HG02588 (cell line): ENCODE results near the gene QRICH1.

Source experiments
- ATAC-seq: cut with Tn5 transposase; IDR thresholded peaks from one replicate; pipeline ENCODE4 v1.9.1; 2021; ENCODE audit warnings: mild to moderate bottlenecking, moderate library complexity; ENCODE audit not compliant: unreplicated experiment

The QRICH1 gene, protein sequence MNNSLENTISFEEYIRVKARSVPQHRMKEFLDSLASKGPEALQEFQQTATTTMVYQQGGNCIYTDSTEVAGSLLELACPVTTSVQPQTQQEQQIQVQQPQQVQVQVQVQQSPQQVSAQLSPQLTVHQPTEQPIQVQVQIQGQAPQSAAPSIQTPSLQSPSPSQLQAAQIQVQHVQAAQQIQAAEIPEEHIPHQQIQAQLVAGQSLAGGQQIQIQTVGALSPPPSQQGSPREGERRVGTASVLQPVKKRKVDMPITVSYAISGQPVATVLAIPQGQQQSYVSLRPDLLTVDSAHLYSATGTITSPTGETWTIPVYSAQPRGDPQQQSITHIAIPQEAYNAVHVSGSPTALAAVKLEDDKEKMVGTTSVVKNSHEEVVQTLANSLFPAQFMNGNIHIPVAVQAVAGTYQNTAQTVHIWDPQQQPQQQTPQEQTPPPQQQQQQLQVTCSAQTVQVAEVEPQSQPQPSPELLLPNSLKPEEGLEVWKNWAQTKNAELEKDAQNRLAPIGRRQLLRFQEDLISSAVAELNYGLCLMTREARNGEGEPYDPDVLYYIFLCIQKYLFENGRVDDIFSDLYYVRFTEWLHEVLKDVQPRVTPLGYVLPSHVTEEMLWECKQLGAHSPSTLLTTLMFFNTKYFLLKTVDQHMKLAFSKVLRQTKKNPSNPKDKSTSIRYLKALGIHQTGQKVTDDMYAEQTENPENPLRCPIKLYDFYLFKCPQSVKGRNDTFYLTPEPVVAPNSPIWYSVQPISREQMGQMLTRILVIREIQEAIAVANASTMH

DNA sequence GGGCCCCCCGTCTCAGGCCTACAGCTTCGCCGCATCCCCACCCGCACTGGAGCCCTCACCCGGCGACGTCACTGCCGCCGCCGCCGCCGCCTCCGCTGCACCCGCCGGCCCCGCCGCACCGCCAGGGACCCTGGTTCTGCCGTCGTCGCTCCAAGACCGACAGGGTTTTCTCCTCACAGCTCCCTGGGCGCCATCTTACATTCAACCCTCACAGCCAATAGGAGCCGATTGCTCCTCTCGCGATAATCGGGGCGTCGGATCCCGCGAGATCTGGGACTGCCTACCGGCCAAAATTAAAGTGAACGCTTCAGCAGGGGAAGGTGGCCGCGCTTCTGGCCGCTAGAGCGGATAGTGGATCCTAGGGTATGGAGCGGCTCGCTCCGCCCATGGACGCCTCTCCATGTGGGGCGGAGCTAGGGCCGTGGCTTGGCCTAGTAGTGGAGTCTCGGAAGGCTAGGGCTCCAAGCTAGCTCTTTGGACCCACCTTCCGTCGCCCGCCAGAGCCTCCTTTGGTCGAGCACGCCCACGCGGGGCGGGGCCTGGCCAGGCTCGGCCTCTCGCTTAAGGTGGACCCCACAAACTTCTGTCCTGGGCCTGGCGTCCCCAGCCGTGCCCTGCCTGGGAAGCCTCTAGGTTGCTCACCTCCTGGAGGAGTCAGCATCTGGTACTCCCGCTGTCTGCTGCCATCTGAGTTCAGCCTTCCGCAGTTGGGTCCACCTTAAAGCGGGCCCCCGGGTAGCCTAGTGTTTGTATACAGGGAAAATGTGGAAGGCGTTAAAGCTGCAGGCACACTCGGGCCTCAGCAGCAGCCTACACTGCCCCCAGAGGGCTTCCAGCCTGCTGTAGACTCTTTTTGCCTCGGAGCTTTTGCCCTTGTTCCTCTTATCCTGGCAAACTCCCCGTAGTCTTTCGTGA is at the start of gene QRICH1:
QRICH1 (minus strand) TSS at position 219 of the 915 bp plus-strand sequence. CDS start 17,054 bp downstream, outside the sequence.
- ATAC-seq = peak; percentile 68

DNA sequence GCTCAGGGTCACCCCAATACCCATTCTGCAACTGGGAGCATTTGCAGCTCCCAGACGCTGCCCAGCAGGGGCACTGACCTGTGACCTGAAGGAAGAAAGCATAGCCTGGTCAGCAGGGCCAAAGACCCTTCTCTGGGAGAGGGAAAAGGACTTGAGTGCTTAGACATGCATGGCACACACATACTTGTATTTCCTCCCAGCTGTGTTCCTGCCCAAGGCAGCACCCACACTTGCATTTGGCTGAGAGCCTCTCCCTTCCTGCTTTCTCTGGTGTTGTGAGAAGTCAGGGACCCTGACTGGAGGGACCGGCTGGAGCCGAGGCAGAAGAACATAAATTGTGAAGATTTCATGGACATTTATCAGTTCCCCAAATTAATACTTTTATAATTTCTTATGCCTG is 46.2 kb upstream of the QRICH1 start:
- ATAC-seq = no peak

DNA sequence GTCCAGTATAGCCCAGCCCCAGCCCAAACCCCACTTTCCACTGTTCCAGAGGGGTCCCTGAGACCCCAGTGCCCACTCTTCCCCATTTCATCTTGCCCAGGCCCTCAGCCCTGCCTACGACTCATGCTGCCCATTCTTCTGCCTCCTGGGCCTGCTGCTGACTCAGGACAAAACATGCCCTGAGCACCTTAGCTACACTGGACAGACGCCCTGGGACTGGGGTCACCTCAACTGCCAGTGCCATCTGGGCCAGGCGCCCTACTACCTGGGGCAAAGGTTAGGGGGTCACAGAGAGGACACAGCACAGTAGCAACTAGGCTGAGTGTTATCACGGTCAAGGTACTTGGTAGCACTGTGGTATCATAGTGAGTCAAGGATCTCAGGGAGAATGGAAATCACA is 41.6 kb upstream of the QRICH1 start:
- no peak for ATAC-seq

DNA sequence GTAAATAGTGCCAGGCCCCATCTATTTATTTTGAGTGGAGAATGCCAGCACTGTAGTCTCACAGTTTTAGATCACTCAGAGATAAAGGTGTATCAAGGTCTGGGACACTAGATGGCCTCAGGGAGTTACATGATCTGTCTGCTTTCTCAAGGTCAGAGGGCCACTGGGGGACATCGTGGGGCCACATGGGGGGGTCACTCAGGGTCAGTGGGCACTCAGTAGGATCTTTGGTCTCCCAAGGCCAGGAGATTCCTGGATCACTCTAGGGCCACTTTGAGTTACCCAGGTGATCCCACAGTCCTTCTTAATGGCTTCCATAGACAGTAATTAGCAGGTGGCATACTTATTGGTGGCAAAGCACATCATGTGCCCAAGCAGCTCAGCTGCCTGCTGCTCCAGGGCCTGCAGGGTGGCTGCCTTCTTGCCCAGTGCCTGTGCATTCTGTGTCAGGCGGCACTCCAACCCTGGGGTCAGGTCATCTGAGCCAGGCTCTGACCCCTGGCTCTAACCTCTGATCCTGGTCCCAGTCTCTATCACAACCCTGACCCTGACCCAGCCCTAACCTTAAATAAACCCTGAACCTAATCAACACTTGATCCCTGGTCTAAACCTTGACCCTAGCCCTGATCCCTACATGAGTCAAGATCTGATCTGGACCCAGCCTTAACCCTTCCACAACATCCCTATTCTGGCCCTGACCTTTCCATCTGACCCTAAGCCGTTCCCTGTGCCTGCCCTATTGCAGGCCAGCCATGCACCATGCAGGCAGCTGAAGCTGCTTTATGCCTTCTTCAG is 40.8 kb upstream of the QRICH1 start:
- ATAC-seq = no peak

DNA sequence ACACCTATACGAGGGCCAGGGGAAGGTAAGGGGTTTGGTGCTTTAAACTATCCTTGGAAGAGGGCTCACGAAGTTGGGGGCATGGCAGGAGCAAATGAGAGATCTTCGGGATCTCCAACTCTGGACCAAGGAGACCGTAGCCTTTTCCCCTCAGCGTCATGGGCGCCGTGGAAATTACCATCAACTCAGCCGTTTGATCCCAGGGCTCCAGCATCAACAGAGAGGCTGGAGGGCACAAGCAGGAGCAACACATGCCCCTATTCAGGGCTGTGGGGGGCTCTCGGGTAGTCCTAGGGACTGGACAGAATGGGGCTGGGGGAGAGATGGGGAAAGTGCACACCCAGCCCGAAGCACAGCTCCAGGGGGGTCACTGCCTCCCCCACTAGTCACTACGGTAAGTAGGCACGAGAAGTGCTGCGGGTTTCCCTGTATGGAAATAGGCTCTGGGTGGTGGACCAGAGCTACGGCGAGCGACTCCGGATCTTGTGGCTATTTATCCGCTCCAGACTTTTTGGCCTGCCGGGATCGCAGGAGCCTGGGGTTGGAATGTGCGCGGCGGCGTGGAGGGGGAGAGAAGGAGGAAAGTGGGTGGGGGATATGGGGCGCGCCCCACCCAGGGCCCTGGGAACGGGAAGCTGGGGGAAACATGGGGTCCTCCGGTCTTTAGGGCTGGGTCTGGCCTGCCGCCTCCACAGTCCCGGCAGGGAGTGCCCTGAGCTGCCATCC is 39.5 kb upstream of the QRICH1 start:
- ATAC-seq = no peak

DNA sequence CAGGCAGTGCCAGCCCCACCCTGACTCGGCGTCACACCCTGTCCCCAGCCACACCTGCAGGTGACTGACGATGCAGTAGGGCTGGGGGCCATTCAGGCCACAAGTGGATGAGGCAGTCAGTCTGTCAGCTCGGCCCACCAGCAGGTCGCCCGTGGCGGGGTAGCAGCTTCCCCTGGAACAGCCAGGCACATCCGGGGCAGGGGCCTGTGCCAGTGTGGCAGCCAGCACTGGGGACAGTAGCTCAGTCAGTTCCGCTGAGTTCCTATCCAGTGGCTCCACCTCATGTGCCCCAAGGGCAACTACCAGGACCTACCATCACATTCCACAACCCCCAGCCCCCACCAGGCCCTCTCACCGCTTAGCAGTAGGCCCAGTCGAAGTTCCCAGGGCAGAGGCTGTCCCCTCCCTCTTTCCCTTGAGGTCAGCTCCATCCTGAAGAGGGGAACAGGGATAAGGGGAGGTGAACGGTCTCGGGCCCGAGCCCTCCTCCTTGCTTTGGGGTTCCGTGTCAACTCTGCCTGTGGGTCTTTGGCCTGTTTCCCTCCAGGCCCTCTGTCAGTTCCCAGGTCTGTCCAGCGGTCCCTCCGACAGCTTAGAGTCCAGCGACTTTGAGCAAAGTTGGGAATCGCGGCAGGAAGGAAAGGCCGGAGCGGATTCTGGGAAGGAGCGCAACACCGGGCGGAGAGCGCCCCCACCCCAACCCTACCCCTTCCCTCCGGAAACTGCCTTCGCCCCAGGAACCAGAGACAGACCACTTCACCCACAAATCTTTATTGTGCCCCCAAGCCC is 38.8 kb upstream of the QRICH1 start, which contains the start of gene LAMB2:
LAMB2 (minus strand) TSS at position 614 of the 789 bp plus-strand sequence; CDS start at position 431, 183 bp downstream.
- no peak for ATAC-seq

DNA sequence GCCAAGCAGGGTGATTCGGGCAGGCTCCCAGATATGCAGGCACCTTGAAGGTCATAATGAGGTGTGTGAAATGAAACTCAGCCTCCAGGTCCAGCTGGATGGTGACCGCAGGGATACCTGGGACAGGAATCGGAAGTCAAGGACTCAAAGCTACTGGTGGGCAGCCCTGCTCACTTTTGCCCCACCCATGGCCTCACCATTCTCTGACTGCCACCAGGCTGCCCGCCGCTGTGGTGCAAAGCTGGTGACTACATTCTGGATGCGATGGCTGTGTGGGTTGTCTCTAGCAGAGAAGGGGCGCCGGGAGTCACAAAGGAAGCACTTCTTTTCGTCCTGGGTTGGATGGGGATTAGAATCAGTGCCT is 38.2 kb upstream of the QRICH1 start:
- ATAC-seq = no peak

DNA sequence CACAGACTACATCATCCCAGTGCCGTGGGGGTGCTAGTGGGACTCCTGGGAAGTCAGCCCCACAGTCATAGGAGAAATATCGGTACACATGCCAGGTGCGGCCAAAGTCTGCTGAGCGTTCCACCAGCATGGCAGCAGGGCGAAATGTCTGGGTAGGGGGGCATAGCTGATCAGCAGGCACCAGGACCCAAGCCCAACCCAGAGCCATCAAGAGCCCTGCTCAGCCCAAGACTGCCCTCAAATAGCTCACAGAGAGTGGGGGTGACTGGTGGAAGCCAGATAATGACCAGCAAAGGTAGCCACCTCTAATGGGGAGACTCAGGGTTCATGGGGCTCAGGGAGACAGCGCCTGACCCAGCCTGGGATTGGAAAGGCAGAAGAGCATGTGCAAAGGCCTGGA is 37.7 kb upstream of the QRICH1 start:
- ATAC-seq = no peak

DNA sequence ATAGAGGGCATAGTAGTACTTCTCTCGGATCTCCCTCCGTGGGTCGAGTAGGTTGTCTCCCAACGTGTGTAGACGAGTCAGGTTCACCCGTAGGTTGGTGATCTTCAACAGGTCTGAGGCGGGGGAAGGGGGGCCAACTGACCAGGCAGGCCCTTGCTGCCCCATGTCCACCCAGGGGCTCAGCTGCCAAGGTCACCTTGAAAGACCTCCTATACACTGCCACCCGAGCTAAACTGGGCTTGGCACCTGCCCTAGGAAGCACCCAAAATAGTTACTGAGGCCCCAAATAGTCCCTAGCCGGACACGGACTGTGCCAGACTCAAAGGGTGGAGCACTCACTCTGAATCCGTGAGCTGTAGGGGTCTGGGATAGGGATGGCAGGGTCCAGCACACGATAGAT is 37.2 kb upstream of the QRICH1 start:
- ATAC-seq = no peak

DNA sequence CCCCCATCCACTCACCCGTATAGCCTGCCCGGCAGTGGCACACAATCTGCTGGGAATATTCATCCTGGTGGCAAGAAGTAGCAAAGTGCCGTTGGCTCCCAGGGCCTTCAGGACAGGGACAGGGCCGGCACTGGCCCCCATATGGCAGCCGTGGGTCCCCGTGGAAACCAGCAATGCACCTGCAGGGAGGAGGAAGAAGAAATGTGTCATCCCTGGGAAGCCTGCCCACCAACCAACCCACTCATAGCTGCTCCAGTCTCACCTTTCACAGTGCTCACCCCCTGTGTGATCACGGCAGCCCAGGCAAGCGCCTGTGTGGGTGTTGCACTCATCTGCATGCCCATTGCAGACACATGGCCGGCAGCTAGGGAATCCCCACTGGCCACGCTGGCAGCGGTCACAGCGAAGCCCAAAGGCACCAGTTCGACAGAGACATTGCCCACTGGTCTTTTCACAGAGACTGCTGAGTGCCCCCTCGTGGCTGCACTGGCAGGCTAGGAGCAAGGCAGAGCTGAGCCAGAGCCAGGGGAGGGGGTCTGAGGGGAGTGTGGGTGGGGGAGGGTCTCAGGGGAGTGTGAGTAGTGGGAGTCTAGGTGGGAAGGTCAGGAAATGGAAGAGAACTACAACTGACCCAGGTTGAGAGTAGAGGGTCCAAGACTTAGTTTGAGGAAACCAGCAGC is 31.3 kb upstream of the QRICH1 start:
- no peak for ATAC-seq

DNA sequence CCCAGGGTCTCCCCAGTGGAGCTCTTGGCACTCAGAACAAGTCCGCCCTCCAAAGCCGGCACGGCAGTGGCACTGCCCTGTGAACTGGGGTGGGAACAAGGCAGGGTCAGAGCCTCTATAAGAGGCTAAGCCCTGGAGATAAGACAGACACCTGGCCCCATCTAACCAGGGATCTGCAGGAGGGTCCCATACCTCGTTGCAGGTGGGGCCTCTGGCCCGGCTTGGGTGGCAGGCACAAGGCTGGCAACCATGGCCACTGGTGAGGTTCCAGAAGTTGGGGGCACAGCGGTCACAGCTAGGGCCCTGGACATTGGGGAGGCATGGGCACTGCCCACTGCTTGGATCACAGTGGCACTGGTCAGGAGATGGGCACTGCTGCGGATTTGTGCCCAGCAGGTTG is 30.3 kb upstream of the QRICH1 start:
- no peak for ATAC-seq

DNA sequence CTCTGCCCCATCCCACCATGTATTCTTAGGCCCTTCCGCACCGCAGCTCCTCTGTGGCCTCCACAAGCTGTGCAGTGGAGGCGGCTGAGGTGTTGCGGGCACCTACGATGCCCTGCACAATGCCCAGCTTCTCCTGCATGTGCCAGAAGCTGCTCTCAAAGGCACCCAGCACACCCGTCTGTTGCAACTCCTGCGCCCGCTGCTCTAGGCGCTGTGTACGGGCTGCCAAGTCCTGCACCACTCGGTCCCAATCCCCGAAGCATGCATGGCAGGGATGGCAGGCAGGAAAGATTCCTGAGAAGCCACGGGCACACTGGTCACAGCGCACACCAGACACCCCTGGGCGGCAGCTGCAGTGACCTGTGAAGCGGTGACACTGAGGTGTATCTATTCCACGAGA is 29.8 kb upstream of the QRICH1 start:
- no peak for ATAC-seq

DNA sequence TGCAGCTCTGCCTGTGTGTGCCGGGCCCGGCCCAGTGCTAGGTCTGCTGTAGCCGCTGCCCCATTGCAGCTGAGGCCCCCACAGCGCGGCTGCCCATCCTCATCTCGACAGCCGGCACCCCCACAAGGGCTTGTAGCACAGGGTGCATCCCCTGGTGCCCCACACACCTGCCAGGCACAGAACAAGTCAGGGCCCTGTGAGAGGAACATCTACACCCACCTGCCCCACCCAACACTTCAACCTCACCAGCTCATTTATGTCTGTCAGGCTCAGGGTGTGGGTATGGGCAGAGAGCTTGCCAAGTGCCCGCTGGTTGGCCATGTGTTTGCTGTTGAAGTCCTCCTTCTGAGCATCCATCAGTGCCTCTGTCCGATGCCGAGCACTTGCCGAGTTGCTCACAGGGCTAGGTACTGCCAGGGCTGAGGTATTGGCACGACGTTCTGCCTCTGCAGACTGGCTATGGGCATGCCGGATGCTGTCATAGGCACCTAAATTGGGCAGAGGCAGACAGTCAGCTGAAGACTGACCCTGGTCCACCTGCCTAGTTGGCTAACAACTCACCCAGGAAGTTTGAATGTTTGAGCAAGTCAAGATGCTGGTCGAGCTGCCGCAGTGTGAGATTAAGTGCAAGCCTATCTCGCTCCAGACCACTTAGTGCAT is 29.1 kb upstream of the QRICH1 start:
- no peak for ATAC-seq

DNA sequence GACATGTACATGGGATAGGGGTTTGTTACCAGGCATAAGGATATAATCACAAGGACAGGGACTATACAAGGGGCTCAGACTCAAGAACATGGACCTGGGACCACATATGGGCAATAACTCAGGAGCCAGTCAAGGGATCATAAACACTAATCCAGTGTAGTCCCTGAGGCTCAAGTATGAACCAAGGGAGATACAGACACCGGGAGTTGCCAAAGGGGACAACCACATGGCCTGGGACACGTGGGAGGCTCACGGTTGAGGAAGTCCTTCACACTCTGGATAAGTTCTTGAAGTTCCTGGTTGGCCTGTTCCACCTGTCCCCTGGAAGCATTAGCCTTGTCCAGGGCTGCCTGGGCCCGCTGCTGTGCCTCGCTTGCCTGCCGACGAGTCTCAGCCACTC is 28.6 kb upstream of the QRICH1 start:
- ATAC-seq = no peak

DNA sequence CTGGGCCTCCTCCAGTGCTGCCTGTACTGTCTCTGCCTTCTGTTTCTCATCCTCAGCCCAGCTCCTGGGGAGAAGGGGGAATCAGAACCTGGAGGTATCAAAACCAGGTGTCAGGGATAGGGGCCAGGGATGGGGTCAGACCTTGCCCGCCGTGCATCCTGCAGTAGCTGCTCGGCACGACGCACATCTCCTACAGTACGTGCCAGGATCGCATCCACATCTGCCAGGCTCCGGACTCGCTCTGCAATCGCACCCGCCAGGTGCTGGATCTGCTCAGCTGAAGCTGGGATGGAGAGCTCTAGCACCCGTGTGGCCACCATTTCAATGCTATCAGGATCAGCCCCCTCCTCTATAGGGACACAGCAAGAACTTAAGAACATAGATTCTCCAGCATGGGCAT is 28.2 kb upstream of the QRICH1 start:
- no peak for ATAC-seq

DNA sequence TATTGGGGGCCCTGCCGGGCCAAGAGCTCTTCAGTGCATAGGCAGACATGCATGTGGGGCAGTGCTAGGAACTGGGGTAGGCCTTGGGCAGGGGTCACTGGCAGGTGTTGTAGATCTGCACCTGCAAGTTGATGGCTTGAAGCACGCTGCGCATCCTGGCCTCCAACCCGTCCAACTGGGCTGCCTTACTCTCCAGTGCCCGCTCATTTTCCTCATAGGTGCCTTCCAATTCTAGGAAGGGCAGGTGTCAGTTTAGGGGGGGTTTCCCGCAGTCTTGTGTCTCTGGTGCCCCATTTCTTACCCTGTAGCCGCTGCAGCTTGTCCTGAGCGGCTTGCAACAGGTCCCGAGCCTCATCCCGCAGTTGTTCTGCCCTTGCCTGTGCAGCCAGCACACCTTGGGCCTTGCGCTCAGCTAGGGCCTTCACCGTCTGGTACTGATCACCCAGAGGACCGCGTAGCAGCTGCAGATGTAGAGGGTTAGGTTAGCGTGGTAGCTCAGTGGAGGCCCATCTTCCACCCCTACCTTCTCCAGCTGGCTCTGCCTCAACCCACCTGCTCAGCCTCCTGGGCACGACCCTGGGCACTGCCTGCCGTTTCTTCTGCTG is 27.4 kb upstream of the QRICH1 start:
- ATAC-seq = no peak

DNA sequence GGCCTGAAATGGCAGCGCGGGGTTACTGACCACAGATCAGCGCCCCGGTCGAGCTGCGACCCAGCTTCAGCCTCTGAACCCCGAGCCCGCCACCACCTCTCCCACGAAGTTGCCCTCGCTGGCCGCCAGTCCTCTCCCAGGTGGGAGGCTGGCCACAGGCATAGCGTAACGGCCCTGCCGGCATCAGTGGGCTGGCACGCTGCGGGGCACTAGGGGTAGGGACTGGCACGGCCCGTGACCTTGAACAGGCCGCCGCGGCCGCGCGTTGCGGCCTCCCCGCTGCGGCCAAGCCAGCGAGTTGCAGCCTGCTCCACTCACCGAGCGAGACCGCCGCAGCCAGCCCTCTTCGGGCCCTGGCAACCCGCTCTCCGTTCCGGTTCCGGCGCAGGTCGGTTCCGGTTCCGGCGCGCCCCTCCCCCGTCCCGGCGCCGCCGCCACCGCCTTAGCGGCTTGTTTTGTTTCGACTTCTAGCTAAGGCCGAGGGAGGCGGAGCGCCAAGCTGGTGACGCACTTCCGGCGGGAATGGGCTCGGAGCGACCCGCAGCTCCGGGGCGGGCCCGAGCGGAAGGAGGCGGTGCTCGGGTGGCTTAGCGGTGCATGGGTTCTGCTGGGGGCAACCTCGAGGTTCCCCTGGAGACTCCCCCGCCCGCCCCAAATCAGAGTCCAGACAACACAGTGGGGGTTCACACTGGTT is 26.7 kb upstream of the QRICH1 start, which contains the start of gene USP19:
USP19 (minus strand) TSS at position 386 of the 694 bp plus-strand sequence. CDS start 1,678 bp downstream, outside the sequence.
- peak; percentile 91 for ATAC-seq
